Epithelial cell of alveolus of lung (primary cell): ENCODE results near the gene AKR7A3. TPM values are rescaled to one million over a fixed set of nuclear protein-coding genes. Genes with fewer than 3 reads are reported as not detected.

Source experiments
- total RNA-seq: library from RNA; depleted of rRNA; stranded (reverse); fragments of >200 nt; gene quantifications from 2 replicates; pipeline ENCODE4 v1.2.1, GENCODE V29; 2015

The AKR7A3 gene
- total RNA-seq = under 0.01 and 1.2 TPM in 2 replicates

DNA sequence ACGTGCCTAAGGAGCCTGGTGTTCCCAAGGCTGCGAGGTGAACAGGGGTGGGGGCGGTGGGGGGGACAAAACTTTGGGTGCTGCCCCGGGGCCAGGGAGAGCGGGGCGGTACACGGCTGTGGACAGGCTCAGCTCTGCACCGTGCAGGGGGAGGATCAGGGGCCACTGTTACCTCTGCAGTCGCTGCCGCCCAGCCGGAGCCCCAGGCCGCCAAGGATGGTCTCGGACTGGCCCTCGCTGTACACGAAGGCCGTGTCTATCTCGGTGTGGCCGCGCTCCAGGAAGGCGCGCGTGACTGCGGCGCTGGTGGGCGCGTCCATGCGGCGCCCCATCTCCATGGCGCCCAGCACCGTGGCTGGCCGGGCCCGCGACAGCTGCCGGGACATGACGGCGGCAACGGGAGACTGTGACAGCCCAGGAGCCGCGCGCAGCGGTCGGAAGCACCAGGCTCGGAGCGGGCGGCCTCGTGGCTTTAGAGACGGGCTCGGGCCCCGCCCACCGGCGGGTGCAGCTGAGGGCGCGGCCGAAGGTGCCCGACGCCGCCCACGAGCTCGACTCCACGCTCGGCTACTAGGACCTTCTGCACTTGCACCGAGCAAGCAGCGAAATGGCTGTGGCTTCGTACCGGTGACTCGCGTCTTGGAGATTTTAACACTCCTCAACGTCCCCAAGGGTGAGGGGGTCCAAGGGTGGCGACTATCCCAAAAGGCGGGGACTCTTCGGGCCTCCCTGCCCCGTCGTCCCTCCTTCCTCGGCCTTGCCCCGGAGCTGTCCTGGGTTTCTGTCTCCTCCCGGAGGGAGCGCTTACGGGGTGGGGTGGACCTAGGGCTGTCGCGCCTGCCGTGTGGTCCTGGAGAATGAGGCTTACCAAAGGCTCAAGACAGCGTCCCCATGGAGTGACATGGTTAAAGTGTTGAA is at the start of gene AKR7A3:
TSS of gene AKR7A3 (minus strand) at position 447 of the 918 bp plus-strand sequence. CDS start at position 386, 61 bp downstream.

DNA sequence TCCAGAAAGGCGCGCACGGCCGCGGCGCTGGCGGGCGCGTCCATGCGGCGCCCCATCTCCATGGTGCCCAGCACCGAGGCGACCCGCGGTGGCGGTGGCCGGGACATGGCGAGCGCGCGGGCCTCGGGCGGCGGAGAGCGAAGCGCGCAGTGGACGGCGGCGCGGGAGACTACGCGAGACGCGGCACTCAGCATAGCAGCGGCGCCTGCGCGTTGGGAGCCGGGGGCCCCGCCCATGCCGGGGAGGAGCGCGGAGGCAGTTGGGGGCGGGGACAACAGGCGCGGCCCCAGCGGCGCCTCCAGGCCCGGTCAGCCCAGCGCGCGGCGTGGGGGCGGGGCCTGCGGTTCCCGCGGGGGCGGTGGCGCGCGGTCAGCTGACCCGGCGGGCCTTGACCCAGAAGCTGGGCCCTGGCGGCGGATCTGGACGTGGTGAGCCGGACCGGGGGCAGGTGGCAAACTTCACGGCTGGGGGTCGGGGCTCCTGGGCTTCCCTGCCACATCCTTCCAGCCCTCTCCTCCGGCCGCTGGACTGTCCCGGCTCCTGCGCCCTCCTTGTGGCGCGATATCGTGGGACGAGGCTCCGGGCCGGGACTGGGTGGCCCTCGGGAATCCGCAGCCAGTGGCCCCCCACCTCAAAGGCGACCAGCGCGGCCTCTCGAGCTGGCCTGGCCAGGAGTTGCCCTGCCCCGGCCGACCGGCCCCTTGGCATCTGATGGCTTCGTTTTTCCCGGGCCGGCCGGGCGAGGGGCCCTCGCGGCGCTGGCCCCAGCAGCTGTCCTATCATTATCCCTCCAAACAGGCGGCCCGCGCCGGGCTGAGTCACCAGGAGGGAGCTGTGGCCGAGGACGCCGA is 23.6 kb upstream of the AKR7A3 start, which contains the start of the genes AKR7A2 and SLC66A1:
TSS of gene AKR7A2 (minus strand) at position 214 of the 851 bp plus-strand sequence. CDS start at position 194, 20 bp downstream.
TSS of gene SLC66A1 (plus strand) at position 396 of the 851 bp plus-strand sequence. CDS start 5,352 bp downstream, outside the sequence.

GRCh38 chr1:19251305-19252196 is 37.0 kb downstream of the AKR7A3 start, which contains the start of the genes EMC1 and MRTO4:
Gene EMC1, minus strand, starts transcription at chr1:19251524. Its CDS starts 15 bp downstream, at chr1:19251509.
Gene MRTO4, plus strand, starts transcription at chr1:19251805. Its CDS starts 31 bp downstream, at chr1:19251836.

Other genes starting within 250 kb of the AKR7A3 start
- 66.2 and 79.8 TPM in 2 replicates for gene UBR4, start 78.5 kb downstream of the AKR7A3 start, total RNA-seq
- gene EMC1, start 37.2 kb downstream of the AKR7A3 start, total RNA-seq = 32.2 and 72.5 TPM in 2 replicates
- gene MRTO4, start 37.0 kb downstream of the AKR7A3 start, total RNA-seq = 21.4 and 40.1 TPM in 2 replicates
- gene AKR7A2, start 23.4 kb upstream of the AKR7A3 start, total RNA-seq = 129 and 179 TPM in 2 replicates
- 16.6 and 21.3 TPM in 2 replicates for gene SLC66A1, start 23.6 kb upstream of the AKR7A3 start, total RNA-seq
- gene CAPZB, start 196.8 kb upstream of the AKR7A3 start, total RNA-seq = 156 and 176 TPM in 2 replicates